HEK293T (cell line): ENCODE measurements around the gene GLRA3.

Source experiments
- CTCF ChIA-PET: fragments of 350-600 bp; formaldehyde crosslinking; extraction: SDS; loops from one replicate; lab custom pipeline; 2021; ENCODE audit warnings: antibody characterized with exemption, inconsistent platforms; lab: Yijun Ruan, JAX
- POLR2A ChIA-PET: fragments of 350-600 bp; formaldehyde crosslinking; extraction: SDS; loops from one replicate; lab custom pipeline; 2020; ENCODE audit warnings: antibody characterized with exemption, inconsistent platforms; lab: Yijun Ruan, JAX
- DNase-seq: peaks from one replicate; pipeline ENCODE4 v3.0.0; 2012; ENCODE audit warnings: mixed read lengths; ENCODE audit errors: extremely low spot score
- ARNT ChIP-seq: fragments of 450-650 bp; IDR thresholded peaks from 2 replicates; pipeline ENCODE4 v1.6.1; 2017; ENCODE audit warnings: mild to moderate bottlenecking
- BHLHE40 ChIP-seq: fragments of 450-650 bp; IDR thresholded peaks from 2 replicates; pipeline ENCODE4 v1.6.1; 2016; ENCODE audit warnings: mild to moderate bottlenecking, moderate library complexity, borderline replicate concordance
- CTBP1 ChIP-seq: fragments of 450-650 bp; IDR thresholded peaks from 2 replicates; pipeline ENCODE4 v1.6.1; 2016; ENCODE audit warnings: borderline replicate concordance
- ELF4 ChIP-seq: fragments of 450-650 bp; IDR thresholded peaks from 2 replicates; pipeline ENCODE4 v1.6.1; 2017; ENCODE audit warnings: antibody characterized with exemption
- FOXA1 ChIP-seq: fragments of 450-650 bp; IDR thresholded peaks from 2 replicates; pipeline ENCODE4 v1.6.1; 2016; ENCODE audit warnings: mild to moderate bottlenecking
- FOXK2 ChIP-seq: fragments of 450-650 bp; IDR thresholded peaks from 2 replicates; pipeline ENCODE4 v1.6.1; 2016; ENCODE audit warnings: mild to moderate bottlenecking
- FOXM1 ChIP-seq: fragments of 450-650 bp; IDR thresholded peaks from 2 replicates; pipeline ENCODE4 v1.6.1; 2017; ENCODE audit warnings: mild to moderate bottlenecking, borderline replicate concordance
- HDGF ChIP-seq: fragments of 450-650 bp; IDR thresholded peaks from 2 replicates; pipeline ENCODE4 v1.6.1; 2017; ENCODE audit warnings: antibody characterized with exemption, borderline replicate concordance
- L3MBTL2 ChIP-seq: fragments of 450-650 bp; conservative IDR thresholded peaks from 2 replicates; pipeline ENCODE4 v1.6.1; 2016; ENCODE audit warnings: mild to moderate bottlenecking
- LEF1 ChIP-seq: fragments of 450-650 bp; IDR thresholded peaks from 2 replicates; pipeline ENCODE4 v1.6.1; 2017; ENCODE audit warnings: mild to moderate bottlenecking, borderline replicate concordance
- NFRKB ChIP-seq: fragments of 450-650 bp; IDR thresholded peaks from 2 replicates; pipeline ENCODE4 v1.6.1; 2016; ENCODE audit warnings: mild to moderate bottlenecking, moderate library complexity
- SP1 ChIP-seq: fragments of 450-650 bp; IDR thresholded peaks from 2 replicates; pipeline ENCODE4 v1.6.1; 2017
- SUZ12 ChIP-seq: fragments of 450-650 bp; IDR thresholded peaks from 2 replicates; pipeline ENCODE4 v1.6.1; 2016; ENCODE audit warnings: mild to moderate bottlenecking
- TARDBP ChIP-seq: fragments of 450-650 bp; IDR thresholded peaks from 2 replicates; pipeline ENCODE4 v1.6.1; 2016
- ZNF384 ChIP-seq: fragments of 450-650 bp; IDR thresholded peaks from 2 replicates; pipeline ENCODE4 v1.6.1; 2016
- TF ChIP-seq, protein P1 (sequence below): fragments of 450-650 bp; IDR thresholded peaks from 2 replicates; pipeline ENCODE4 v1.6.1; 2016

Gene GLRA3

DNA sequence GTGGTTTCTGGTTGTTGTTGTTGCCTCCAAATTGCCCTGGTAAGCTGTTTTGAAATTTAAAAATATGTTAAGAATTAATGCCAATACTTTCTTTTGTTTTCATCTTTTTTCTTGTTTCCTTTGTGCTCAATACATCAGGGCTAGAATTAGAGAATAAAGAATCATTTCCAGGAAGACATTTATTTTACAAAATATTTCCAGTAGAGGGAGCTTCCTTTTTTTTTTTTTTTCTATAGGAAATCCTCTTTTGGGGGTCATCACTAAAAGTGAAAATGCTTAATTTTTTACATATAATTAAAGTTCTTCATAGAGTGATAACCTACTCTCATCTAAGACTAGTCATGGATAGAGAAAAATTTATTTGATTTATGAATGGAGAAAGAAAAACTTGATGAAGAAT, 2.4 kb downstream of the GLRA3 start:
- TF ChIP-seq, protein P1, sequence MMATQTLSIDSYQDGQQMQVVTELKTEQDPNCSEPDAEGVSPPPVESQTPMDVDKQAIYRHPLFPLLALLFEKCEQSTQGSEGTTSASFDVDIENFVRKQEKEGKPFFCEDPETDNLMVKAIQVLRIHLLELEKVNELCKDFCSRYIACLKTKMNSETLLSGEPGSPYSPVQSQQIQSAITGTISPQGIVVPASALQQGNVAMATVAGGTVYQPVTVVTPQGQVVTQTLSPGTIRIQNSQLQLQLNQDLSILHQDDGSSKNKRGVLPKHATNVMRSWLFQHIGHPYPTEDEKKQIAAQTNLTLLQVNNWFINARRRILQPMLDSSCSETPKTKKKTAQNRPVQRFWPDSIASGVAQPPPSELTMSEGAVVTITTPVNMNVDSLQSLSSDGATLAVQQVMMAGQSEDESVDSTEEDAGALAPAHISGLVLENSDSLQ: no peak
- peak; percentile 45; the same call in 1 of the 2 replicates for TF ChIP-seq ZNF384
- no peak for DNase-seq
- CTCF ChIA-PET: no interaction called here
- POLR2A ChIA-PET: no interaction called here

GRCh38 chr4:174815282-174815681, 13.8 kb downstream of the GLRA3 start:
- POLR2A ChIA-PET: no interaction called here
- no peak for DNase-seq
- CTCF ChIA-PET: no interaction called here
- no peak for TF ChIP-seq TARDBP
- TF ChIP-seq ELF4: no peak
- no peak for TF ChIP-seq CTBP1
- TF ChIP-seq HDGF: no peak
- TF ChIP-seq, protein P1: no peak
- TF ChIP-seq FOXA1: no peak
- no peak for TF ChIP-seq ZNF384
- no peak for TF ChIP-seq NFRKB
- TF ChIP-seq BHLHE40: no peak
- TF ChIP-seq FOXM1: no peak
- TF ChIP-seq ARNT: no peak
- TF ChIP-seq L3MBTL2: no peak
- TF ChIP-seq LEF1: no peak

DNA sequence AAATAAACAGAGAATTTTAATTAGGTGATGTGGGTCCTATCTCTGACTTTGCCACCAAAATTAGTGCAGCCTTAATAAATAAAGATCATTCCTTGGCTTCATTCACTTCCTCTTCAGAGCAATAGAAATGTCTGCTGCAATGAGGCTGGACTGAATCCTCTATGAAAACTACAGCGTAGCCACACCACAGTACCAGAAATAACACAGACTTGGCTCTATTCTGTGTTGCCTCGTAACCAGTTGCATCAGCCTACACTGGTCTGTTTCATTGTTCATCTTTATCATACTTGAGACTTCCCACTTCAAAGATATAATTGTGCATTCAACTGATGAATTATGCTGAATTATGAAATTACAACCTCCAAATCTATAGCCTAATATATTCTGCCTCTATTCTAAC, 15.8 kb downstream of the GLRA3 start:
- CTCF ChIA-PET: no interaction called here
- DNase-seq: no peak
- no peak for TF ChIP-seq ZNF384
- POLR2A ChIA-PET: no interaction called here

- TF ChIP-seq SUZ12 (no peak), CTBP1 (no peak), ELF4 (no peak), L3MBTL2 (no peak), ARNT (no peak), HDGF (no peak), TARDBP (no peak), BHLHE40 (no peak), LEF1 (no peak), NFRKB (no peak), ZNF384 (no peak), FOXA1 (no peak), FOXM1 (no peak)
- TF ChIP-seq, protein P1: no peak
- ChIA-PET CTCF (no interaction called here), POLR2A (no interaction called here)
Measured at GRCh38 chr4:174810834-174811233, 18.2 kb downstream of the GLRA3 start.

DNA sequence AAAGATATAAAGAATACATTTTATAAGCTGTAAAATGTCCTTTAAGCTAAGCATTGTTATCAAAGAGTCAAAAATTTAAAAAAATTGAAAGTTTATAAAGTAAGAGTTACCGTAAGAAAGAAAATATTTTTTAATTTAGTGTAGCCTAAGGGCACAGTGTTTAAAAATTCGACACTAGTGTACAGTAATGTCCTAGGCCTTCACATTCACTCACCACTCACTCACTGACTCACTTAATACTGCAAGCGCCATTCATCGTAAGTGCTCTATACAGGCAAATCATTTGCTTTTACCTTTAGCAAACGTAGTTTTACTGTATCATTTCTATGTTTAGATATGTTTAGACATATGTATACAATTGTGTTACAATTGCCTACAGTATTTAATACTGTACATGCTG, 20.2 kb downstream of the GLRA3 start:
- no peak for DNase-seq
- ChIA-PET CTCF (interaction anchor here (0.6 kb wide), 1 partner anchor 91 kb away, joined by 3 read pairs; no protein-coding TSS in a partner anchor), POLR2A (no interaction called here)
- TF ChIP-seq SP1 (no peak), FOXK2 (no peak), FOXA1 (no peak), CTBP1 (no peak), FOXM1 (no peak), ELF4 (no peak), BHLHE40 (no peak), NFRKB (no peak), TARDBP (no peak)
- TF ChIP-seq, protein P1: no peak

More at GRCh38 chr4:174810834-174811233, 18.2 kb downstream of the GLRA3 start:
- DNase-seq: no peak

- POLR2A ChIA-PET: no interaction called here
- no peak for TF ChIP-seq SP1
- CTCF ChIA-PET: no interaction called here
- no peak for DNase-seq
Measured at GRCh38 chr4:174808119-174808518, 20.9 kb downstream of the GLRA3 start.

DNA sequence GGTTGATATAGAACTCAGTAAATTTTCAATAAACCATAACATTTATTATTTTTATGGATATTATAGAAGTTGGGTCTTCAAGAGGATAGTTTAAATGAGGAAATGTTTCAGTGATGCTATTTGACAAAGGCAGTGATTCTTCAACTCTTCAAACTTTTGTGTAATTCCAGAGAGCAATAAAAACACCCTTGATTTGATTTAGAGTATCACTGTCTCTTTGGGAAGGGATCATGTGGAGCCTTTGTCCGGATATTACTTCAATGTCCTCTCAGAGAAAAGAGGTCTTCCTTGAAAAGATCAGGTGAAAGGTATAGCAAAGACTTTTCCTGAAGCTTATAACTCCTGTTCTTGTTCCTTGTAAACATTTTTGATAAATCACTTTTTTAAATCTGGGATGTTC, 23.3 kb downstream of the GLRA3 start:
- POLR2A ChIA-PET: interaction anchor here (1.2 kb wide), 1 partner anchor 23 kb away, joined by 4 read pairs; the partner anchor contains the start of gene GLRA3
- DNase-seq: no peak
- TF ChIP-seq FOXK2 (no peak), CTBP1 (no peak), ARNT (no peak), NFRKB (no peak), SUZ12 (no peak), TARDBP (no peak), FOXA1 (no peak), L3MBTL2 (no peak), HDGF (no peak)
- TF ChIP-seq, protein P1: no peak
- CTCF ChIA-PET: no interaction called here
